Measurements from ENCODE around the gene CYP21A2. TPM values are rescaled to one million over a fixed set of nuclear protein-coding genes. Genes with fewer than 3 reads are reported as not detected.

Gene CYP21A2
- polyA plus RNA-seq, 1 donor (not counting 4 experiments of a cell fraction or from before 2014, with no cell fraction given) = 0.04 TPM

DNA sequence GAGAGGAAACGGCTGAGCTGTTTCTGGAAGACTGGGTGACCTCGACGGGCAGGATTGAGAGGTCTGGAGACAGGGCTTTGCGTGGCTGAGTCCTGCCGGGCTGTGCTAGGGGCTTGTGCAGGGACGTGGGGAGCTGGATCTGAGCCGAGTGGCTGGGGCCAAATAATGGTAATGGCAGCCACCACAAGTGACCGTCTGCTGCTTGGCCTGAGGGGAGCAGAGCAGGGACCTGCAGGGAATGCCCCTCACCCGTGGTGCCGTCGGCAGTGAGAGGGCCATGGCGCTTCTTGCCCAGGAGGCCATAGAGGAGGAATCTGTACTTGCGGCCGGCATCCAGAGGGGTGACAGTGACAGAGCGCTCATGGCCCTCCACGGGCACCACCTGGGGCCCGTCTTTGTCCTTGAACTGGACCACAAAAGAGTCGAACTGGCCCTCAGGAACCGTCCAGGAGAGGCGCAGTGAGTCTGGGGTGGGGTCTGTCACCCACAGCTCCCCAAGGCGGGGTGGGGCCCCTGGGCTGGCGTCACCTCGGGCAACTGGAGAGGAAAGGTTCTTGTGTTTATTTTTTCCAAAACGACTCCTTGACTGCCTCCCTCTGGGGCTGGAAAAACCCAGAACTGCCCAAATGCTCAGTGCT is 31.8 kb downstream of the CYP21A2 start:
- Histone ChIP-seq H3K27me3 (ENCODE audit: control insufficient read depth, extremely low read depth, insufficient read depth, low read length) (no peaks in the 10 kb centered on the region), H3K79me2 (ENCODE audit: control insufficient read depth, insufficient read depth, low read length) (no peaks in the 10 kb centered on the region), H3K9me3 (ENCODE audit: control insufficient read depth, low read depth, low read length) (no peaks in the 10 kb centered on the region), H3K4me2 (ENCODE audit: control insufficient read depth, extremely low read depth, insufficient read depth, low read depth, low read length) (no peak overlapping the region), H3K9me1 (ENCODE audit: control insufficient read depth, extremely low read depth, insufficient read depth, low read length) (no peaks in the 10 kb centered on the region), H3K36me3 (ENCODE audit: control insufficient read depth in 2 of 2, extremely low read depth in 1 of 2, insufficient read depth in 2 of 2, low read length in 2 of 2) (no peaks in the 10 kb centered on the region), H3K27ac (ENCODE audit: control insufficient read depth, insufficient read depth, low read length) (no peak overlapping the region), H3K9ac (ENCODE audit: control insufficient read depth, extremely low read depth, insufficient read depth, low read length) (no peak overlapping the region), H3K4me1 (ENCODE audit: control insufficient read depth, extremely low read depth, insufficient read depth, low read length) (no peaks in the 10 kb centered on the region), H2AFZ (ENCODE audit: control insufficient read depth, low read length) (no peak overlapping the region), H4K20me1 (ENCODE audit: control insufficient read depth, extremely low read depth, insufficient read depth, low read length) (no peaks in the 10 kb centered on the region), H3K4me3 (ENCODE audit: control insufficient read depth in 2 of 3, extremely low read depth in 1 of 3, insufficient read depth in 2 of 3, low read depth in 1 of 3, low read length in 3 of 3) (no peak overlapping the region)
- dilution Hi-C loops (cut with MboI; ENCODE audit: extremely low pct_ligation_motif_present, low sequenced_read_pairs) = no loop called here
- no peak for FAIRE-seq
- no peak for DNase-seq (ENCODE audit: low read depth, low spot score)
- TF ChIP-seq EZH2 (IDR thresholded peaks at IDR 0.05; ENCODE audit: low read length) (no peak), CTCF (optimal IDR thresholded peaks at IDR 0.05 in 1 of 3, IDR thresholded peaks at IDR 0.05 in 1 of 3, conservative IDR thresholded peaks at IDR 0.05 in 1 of 3; ENCODE audit: extremely low read depth in 1 of 3, insufficient read depth in 2 of 3, low read length in 3 of 3) (no peak)

DNA sequence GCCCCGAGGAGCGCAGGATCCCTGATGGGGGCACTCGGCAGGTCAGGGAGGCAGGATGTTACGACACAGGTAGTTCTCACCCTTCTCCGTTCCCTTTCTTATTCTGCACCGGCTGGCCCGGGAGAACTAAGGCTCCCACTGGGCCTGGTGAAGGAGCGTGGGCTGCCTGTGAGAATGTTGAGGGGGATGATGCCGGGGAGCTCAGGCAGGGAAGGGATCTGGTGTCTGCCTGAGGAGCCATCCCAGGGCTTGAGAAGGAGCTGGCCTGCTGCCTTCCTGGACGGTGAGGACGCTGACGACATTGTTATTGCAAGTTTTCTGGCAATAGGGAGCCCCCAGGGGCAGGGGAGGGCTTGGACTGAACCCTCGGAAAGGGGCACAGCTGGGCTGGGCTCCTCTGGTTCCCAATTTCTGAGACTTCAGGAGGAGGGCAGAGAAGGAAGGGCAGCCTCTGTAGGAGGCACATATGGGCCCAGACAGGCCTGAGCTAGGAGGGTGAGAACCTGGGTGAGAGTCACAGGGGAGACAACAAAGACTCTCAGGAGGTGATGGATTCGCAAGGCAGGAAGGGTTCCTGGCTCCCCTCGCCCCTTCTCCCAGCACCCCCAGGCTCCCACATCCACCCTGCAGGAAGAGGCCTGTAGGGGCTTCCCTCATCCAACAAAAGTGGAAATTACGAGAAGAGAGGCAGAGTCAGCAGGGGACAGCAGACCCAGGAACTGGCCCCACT is 32.8 kb downstream of the CYP21A2 start:
- Histone ChIP-seq H3K4me2 (ENCODE audit: control insufficient read depth, extremely low read depth, insufficient read depth, low read depth, low read length) (no peak overlapping the region), H4K20me1 (ENCODE audit: control insufficient read depth, extremely low read depth, insufficient read depth, low read length) (no peaks in the 10 kb centered on the region), H3K27me3 (ENCODE audit: control insufficient read depth, extremely low read depth, insufficient read depth, low read length) (no peaks in the 10 kb centered on the region), H3K27ac (ENCODE audit: control insufficient read depth, insufficient read depth, low read length) (no peak overlapping the region), H3K9me3 (ENCODE audit: control insufficient read depth, low read depth, low read length) (no peaks in the 10 kb centered on the region), H3K4me1 (ENCODE audit: control insufficient read depth, extremely low read depth, insufficient read depth, low read length) (peaks cover 2% of the 10 kb centered on the region), H3K36me3 (ENCODE audit: control insufficient read depth in 2 of 2, extremely low read depth in 1 of 2, insufficient read depth in 2 of 2, low read length in 2 of 2) (no peaks in the 10 kb centered on the region), H3K9ac (ENCODE audit: control insufficient read depth, extremely low read depth, insufficient read depth, low read length) (no peak overlapping the region), H3K4me3 (ENCODE audit: control insufficient read depth in 2 of 3, extremely low read depth in 1 of 3, insufficient read depth in 2 of 3, low read depth in 1 of 3, low read length in 3 of 3) (no peak overlapping the region), H2AFZ (ENCODE audit: control insufficient read depth, low read length) (no peak overlapping the region), H3K79me2 (ENCODE audit: control insufficient read depth, insufficient read depth, low read length) (no peaks in the 10 kb centered on the region), H3K9me1 (ENCODE audit: control insufficient read depth, extremely low read depth, insufficient read depth, low read length) (no peaks in the 10 kb centered on the region)
- DNase-seq (ENCODE audit: low read depth, low spot score) (no peak), FAIRE-seq (no peak)
- dilution Hi-C loops (cut with MboI; ENCODE audit: extremely low pct_ligation_motif_present, low sequenced_read_pairs) = no loop called here
- no peak for TF ChIP-seq CTCF (optimal IDR thresholded peaks at IDR 0.05 in 1 of 3, IDR thresholded peaks at IDR 0.05 in 1 of 3, conservative IDR thresholded peaks at IDR 0.05 in 1 of 3; ENCODE audit: extremely low read depth in 1 of 3, insufficient read depth in 2 of 3, low read length in 3 of 3)
- no peak for TF ChIP-seq EZH2 (IDR thresholded peaks at IDR 0.05; ENCODE audit: low read length)
